Vagina (tissue), 2 donors: ENCODE data around the gene PLEKHG4B.

Experiments used
- CTCF ChIP-seq, 3 experiments: fragments of 450-650 bp in 2 of 3; fragments of 200-600 bp in 1 of 3; sonication (generic) in 1 of 3; IDR thresholded peaks; one replicate each; pipeline ENCODE4 v1.5.1; 2017 to 2019; ENCODE audit warnings: antibody characterized with exemption in 3 of 3, mild to moderate bottlenecking in 2 of 3, moderate library complexity in 2 of 3
- POLR2A ChIP-seq, 2 donors: fragments of 450-650 bp; IDR thresholded peaks; one replicate each; pipeline ENCODE4 v1.6.1; 2017; ENCODE audit warnings: antibody characterized with exemption in 2 of 2, mild to moderate bottlenecking in 2 of 2, moderate library complexity in 2 of 2

GRCh38 chr5:130601-131131 is 38.7 kb downstream of the PLEKHG4B start:
- TF ChIP-seq CTCF (IDR thresholded peaks at IDR 0.05) (no peak), POLR2A (IDR thresholded peaks at IDR 0.05) (no peak)
